SK-N-MC (cell line): ENCODE measurements around the gene CNTN3.

Source experiments
- EZH2 ChIP-seq: fragments of 200-600 bp; sonication (generic); IDR thresholded peaks from one replicate; pipeline ENCODE4 v1.6.1; 2017; ENCODE audit warnings: antibody characterized with exemption
- POLR2AphosphoS5 ChIP-seq: IDR thresholded peaks from 2 replicates; pipeline ENCODE4 v1.6.1; 2012; ENCODE audit warnings: mild to moderate bottlenecking, low read depth, low read length, borderline replicate concordance

- no peak for TF ChIP-seq POLR2AphosphoS5
- TF ChIP-seq EZH2: no peak
Measured at GRCh38 chr3:74643636-74644035, 29.2 kb upstream of the CNTN3 start.
